Hepatocyte (in vitro differentiated cells): Measurements from ENCODE around the gene C1QL4. TPM values are rescaled to one million over a fixed set of nuclear protein-coding genes. Genes with fewer than 3 reads are reported as not detected.

ENCODE experiments used
- DNase-seq: peaks from one replicate; pipeline ENCODE4 v3.0.0-alpha.2; 2016; ENCODE audit warnings: low spot score
- H2AFZ ChIP-seq: fragments of 200-600 bp; sonication (generic); 2 replicates; pipeline ENCODE4 v1.6.0; 2016; ENCODE audit warnings: antibody characterized with exemption, mild to moderate bottlenecking
- H3K27ac ChIP-seq: fragments of 200-600 bp; sonication (generic); 2 replicates; pipeline ENCODE4 v1.5.1; 2016; ENCODE audit warnings: mild to moderate bottlenecking
- H3K27me3 ChIP-seq: fragments of 200-600 bp; sonication (generic); 2 replicates; pipeline ENCODE4 v1.6.1; 2016
- H3K36me3 ChIP-seq: fragments of 200-600 bp; sonication (generic); replicated peaks from 2 replicates; pipeline ENCODE4 v1.5.1; 2016; ENCODE audit warnings: low read depth; ENCODE audit not compliant: insufficient read depth
- H3K4me1 ChIP-seq: fragments of 200-600 bp; sonication (generic); 2 replicates; pipeline ENCODE4 v1.5.1; 2016; ENCODE audit warnings: mild to moderate bottlenecking, moderate library complexity; ENCODE audit not compliant: insufficient read depth
- H3K4me2 ChIP-seq: fragments of 200-600 bp; sonication (generic); 2 replicates; pipeline ENCODE4 v1.6.0; 2016
- H3K4me3 ChIP-seq: fragments of 200-600 bp; sonication (generic); 2 replicates; pipeline ENCODE4 v1.5.1; 2016; ENCODE audit warnings: mild to moderate bottlenecking
- H3K79me2 ChIP-seq: fragments of 200-600 bp; sonication (generic); 2 replicates; pipeline ENCODE4 v1.6.0; 2017; ENCODE audit warnings: mild to moderate bottlenecking
- H3K9me2 ChIP-seq: fragments of 200-600 bp; sonication (generic); replicated peaks from 2 replicates; pipeline ENCODE4 v1.6.0; 2017; ENCODE audit warnings: mild to moderate bottlenecking; ENCODE audit not compliant: insufficient read depth
- H3K9me3 ChIP-seq: fragments of 200-600 bp; sonication (generic); 2 replicates; pipeline ENCODE4 v1.5.1; 2016; ENCODE audit warnings: low read depth, mild to moderate bottlenecking
- H4K20me1 ChIP-seq: fragments of 200-600 bp; sonication (generic); 2 replicates; pipeline ENCODE4 v1.6.0; 2016; ENCODE audit warnings: mild to moderate bottlenecking; ENCODE audit not compliant: insufficient read depth, poor library complexity, severe bottlenecking
- CTCF ChIP-seq: fragments of 200-600 bp; sonication (generic); IDR thresholded peaks from 2 replicates; pipeline ENCODE4 v1.5.1; 2016; ENCODE audit warnings: antibody characterized with exemption, mild to moderate bottlenecking; ENCODE audit not compliant: poor library complexity
- EZH2 ChIP-seq: fragments of 200-600 bp; sonication (generic); IDR thresholded peaks from 2 replicates; pipeline ENCODE4 v1.6.1; 2016; ENCODE audit warnings: antibody characterized with exemption, mild to moderate bottlenecking, borderline replicate concordance
- EZH2phosphoT487 ChIP-seq: fragments of 200-600 bp; sonication (generic); IDR thresholded peaks from one replicate; pipeline ENCODE4 v1.6.1; 2018; ENCODE audit warnings: antibody characterized with exemption, mild to moderate bottlenecking, low read depth, moderate library complexity; ENCODE audit not compliant: unreplicated experiment, severe bottlenecking
- WGBS: methylation state at CpG from one replicate; pipeline ENCODE4 v1.1.6; 2016; ENCODE audit warnings: low lambda C conversion rate; ENCODE audit errors: missing lambda C conversion rate; 5-methylcytosine and 5-hydroxymethylcytosine counted together
- polyA plus RNA-seq: library from polyadenylated mRNA; unstranded; fragments of >200 nt; fragmentation: Nextera tagmentation; extraction: Ambion mirVana; gene quantifications from 2 replicates; pipeline ENCODE4 v1.2.1, GENCODE V29; 2016
- total RNA-seq: library from RNA; depleted of rRNA; stranded (reverse); fragments of >200 nt; gene quantifications from 2 replicates; pipeline ENCODE4 v1.2.3, GENCODE V29; 2014

The C1QL4 gene
- total and polyA plus RNA-seq, 2 experiments from 2014 or later: not detected

- peaks cover 8% of the 10 kb centered on the region for H4K20me1 ChIP-seq
- H3K9me2 ChIP-seq: no peaks in the 10 kb centered on the region
- H3K4me3 ChIP-seq: peak within 1 kb of the TSS; percentile 80
- peak within 1 kb of the TSS; percentile 92 for H2AFZ ChIP-seq
- H3K27ac ChIP-seq: peak within 1 kb of the TSS; percentile 97
- H3K9me3 ChIP-seq: no peaks in the 10 kb centered on the region
- TF ChIP-seq EZH2phosphoT487 (no peak), CTCF (no peak), EZH2 (no peak)
- no peaks in the 10 kb centered on the region for H3K36me3 ChIP-seq
- peak within 1 kb of the TSS; percentile 91 for H3K4me2 ChIP-seq
- no peak for DNase-seq
- H3K4me1 ChIP-seq: peaks cover 22% of the 10 kb centered on the region
- WGBS: under 1% methylated on average over 19 of the region's 52 CpGs
- peaks cover 49% of the 10 kb centered on the region for H3K79me2 ChIP-seq
- no peaks in the 10 kb centered on the region for H3K27me3 ChIP-seq
Measured at GRCh38 chr12:49367381-49368239, 30.6 kb upstream of the C1QL4 start, which contains the start of gene SPATS2. Gene SPATS2 (plus strand): TSS chr12:49367462. CDS start chr12:49461013, 93,551 bp downstream.

GRCh38 chr12:49366652-49367380 is 29.8 kb upstream of the C1QL4 start:
- peaks cover 22% of the 10 kb centered on the region for H3K4me1 ChIP-seq
- WGBS: under 1% methylated on average over 69 of the region's 97 CpGs

GRCh38 chr12:49366096-49366651 is 29.2 kb upstream of the C1QL4 start:
- Histone ChIP-seq H3K9me2 (no peaks in the 10 kb centered on the region), H3K27me3 (no peaks in the 10 kb centered on the region), H3K4me3 (peak overlapping the region; percentile 80), H3K27ac (peak overlapping the region; percentile 97), H4K20me1 (peaks cover 8% of the 10 kb centered on the region), H3K4me1 (peaks cover 22% of the 10 kb centered on the region), H3K36me3 (no peaks in the 10 kb centered on the region), H3K79me2 (peaks cover 35% of the 10 kb centered on the region), H3K4me2 (peak overlapping the region; percentile 91), H3K9me3 (no peaks in the 10 kb centered on the region), H2AFZ (peak overlapping the region; percentile 92)
- DNase-seq: no peak
- TF ChIP-seq EZH2phosphoT487: no peak
- no peak for TF ChIP-seq CTCF
- no peak for TF ChIP-seq EZH2
- WGBS: 14% methylated on average over 38 of the region's 38 CpGs

More at GRCh38 chr12:49366652-49367380, 29.8 kb upstream of the C1QL4 start:
- peaks cover 41% of the 10 kb centered on the region for H3K79me2 ChIP-seq
- H3K9me2 ChIP-seq: no peaks in the 10 kb centered on the region
- peak overlapping the region; percentile 91 for H3K4me2 ChIP-seq
- no peaks in the 10 kb centered on the region for H3K36me3 ChIP-seq
- peak overlapping the region; percentile 97 for H3K27ac ChIP-seq
- no peaks in the 10 kb centered on the region for H3K9me3 ChIP-seq
- peak overlapping the region; percentile 80 for H3K4me3 ChIP-seq
- peak; percentile 98 for DNase-seq
- no peak for TF ChIP-seq EZH2phosphoT487
- peak; percentile 34 for TF ChIP-seq CTCF
- H2AFZ ChIP-seq: peak overlapping the region; percentile 92
- no peaks in the 10 kb centered on the region for H3K27me3 ChIP-seq
- peaks cover 8% of the 10 kb centered on the region for H4K20me1 ChIP-seq
